ENCODE data around the gene PTGDS. TPM values are rescaled to one million over a fixed set of nuclear protein-coding genes. Genes with fewer than 3 reads are reported as not detected.

PTGDS gene
- total RNA-seq, 1 donor from 2014 or later: 10.2 TPM

GRCh38 chr9:136946228-136947027, 30.9 kb upstream of the PTGDS start:
- no peak for DNase-seq

DNA sequence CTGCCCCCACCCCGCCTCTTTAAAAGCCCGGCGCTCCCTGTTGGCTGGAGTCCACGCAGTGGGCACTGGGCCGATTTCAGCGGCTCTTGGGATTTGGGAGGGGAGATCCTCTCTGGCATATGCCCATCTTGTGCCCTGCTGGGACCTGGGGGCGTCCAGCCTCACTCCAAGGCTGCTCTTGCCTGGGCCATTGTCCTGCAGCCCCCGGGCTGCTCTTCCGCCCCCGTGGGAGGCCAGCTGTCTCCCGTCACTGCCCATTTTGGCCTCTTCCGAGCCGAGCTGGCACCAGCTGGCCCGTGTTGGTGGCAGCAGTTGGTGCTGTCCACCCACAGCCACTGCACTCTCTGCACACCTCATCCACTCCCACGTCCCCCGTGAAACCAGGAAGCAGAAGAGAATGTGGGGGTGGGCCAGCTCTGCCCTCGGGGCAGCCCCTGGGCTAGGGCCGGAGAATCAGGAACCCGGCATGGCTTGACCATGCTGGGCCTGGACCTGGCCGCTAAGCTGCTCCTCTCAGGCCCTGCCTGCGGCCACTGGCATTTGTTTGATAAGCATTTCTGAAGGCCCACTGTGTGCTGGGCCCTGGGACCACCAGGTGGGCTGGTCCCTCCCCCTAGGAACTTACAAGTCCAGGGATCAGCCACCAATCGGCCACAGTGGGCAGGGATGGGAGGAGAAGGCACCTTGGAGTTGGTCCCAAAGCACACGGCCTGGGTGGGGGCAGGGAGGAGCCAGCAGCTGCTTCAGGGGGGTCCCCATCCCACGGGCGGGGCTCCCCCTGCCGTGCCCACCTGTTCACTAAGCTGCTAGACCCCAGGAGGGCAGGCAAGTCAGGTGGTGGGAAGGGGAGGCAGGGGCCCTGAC, 30.0 kb upstream of the PTGDS start:
- peak; percentile 56 for DNase-seq

- DNase-seq: peak; percentile 59
Measured at GRCh38 chr9:136947955-136948510, 29.3 kb upstream of the PTGDS start.

GRCh38 chr9:136949239-136949816, 28.0 kb upstream of the PTGDS start:
- DNase-seq: no peak

GRCh38 chr9:136949817-136950655, 27.3 kb upstream of the PTGDS start:
- peak; percentile 94 for DNase-seq

GRCh38 chr9:136950656-136951276, 26.5 kb upstream of the PTGDS start:
- DNase-seq: no peak

DNA sequence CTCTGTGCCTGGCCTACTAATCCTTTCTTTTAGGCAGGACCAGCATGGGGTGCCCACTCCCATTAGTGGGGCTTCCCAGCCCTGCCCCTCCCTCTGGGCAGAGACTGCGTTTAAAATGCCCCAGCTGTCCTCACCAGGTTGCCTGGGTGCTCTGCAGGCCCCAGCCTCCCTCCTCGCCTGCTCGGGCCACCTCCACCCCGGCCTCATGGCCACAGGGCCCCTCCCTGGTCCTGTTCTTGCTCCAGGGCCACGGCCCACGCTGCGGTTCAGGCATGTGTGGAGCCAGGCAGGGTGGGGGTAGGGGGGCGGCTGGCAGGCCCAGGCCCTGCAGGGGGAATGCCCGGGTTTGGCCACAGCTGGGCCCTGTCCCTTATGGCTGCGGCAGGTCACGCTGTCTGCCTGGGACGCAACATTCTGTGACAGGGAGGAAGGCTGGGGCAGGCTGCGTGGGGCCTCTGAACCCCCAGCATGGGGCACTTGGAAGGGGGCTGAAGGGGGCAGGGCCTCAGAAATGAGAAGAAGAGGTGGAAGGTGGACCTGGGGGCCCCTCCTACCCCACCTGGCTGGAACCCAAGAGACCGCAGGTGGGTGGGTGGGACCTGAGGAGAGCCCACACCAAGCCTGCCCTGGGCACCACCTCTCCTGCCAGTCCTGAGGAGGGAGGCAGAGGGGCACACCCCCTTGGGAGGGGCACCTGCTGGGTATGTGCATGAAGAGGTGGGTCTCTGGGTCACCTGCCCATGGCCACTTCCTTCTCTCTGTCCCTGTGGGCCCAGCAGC, 25.6 kb upstream of the PTGDS start, which contains the start of gene LCN12:
Gene LCN12, plus strand, starts transcription at position 733 of the 780 bp plus-strand sequence. CDS start 55 bp downstream, outside the sequence.
- DNase-seq: no peak

- no peak for DNase-seq
Measured at GRCh38 chr9:136952321-136952850, 24.9 kb upstream of the PTGDS start.

- no peak for DNase-seq
Measured at GRCh38 chr9:136952876-136953770, 24.2 kb upstream of the PTGDS start.

- no peak for DNase-seq
Measured at GRCh38 chr9:136953771-136954269, 23.5 kb upstream of the PTGDS start.

DNA sequence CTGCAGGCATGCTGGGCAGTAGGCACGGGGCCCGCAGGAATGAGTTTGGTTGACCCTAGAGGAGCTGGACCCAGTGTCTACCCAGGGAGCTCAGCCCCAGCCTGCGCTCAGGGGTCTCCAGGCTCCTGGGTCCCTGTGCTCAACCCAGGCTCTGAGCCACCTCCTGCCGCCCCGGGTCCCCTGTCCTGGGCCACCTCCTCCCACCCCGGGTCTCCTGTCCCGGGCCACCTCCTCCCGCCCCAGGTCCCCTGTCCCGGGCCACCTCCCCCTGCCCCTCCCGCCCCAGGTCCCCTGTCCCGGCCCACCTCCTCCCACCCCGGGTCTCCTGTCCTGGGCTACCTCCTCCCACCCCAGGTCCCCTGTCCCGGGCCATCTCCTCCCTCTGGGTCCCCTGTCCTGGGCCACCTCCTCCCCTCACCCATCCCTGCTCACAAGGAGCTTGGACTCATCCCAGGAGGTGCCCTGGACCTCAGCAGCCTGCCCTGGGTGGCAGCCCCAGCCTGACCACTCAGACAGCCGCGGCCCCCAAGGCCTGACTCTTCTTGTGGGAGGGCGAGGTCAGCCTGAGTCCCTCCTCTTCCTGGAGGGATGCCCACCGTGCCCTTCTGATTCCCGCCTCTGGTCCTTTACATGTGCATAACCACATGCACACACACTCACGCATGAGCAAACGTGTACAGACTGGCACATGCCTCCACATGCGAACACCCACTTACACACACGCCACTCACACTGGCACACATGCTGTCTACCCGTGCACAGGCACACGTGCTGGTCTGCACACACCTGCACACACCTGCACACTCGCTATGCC, 22.8 kb upstream of the PTGDS start:
- DNase-seq: no peak

- no peak for DNase-seq
Measured at GRCh38 chr9:136955202-136955942, 21.9 kb upstream of the PTGDS start.

DNA sequence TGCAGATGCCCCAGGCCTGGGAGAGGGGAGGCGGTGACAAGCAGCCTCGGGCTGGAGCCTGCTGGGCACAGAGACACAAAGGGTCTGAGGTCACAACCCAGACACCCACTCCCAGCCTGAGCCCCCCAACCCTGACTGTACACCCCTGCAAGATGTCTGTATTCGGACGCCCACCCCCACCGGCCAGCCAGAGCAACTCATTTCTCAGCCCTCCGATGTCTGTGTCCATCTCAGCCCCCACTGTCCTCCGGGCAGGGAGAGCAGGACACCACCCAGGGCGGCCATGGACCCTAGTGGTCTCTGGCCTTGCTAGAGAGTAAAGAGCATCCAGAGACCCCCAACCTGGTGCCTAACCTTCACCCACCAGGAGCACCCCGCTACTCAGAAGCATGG, 21.4 kb upstream of the PTGDS start:
- DNase-seq: no peak

- no peak for DNase-seq
Measured at GRCh38 chr9:136956604-136957003, 20.7 kb upstream of the PTGDS start.

GRCh38 chr9:136957461-136957860, 19.8 kb upstream of the PTGDS start:
- no peak for DNase-seq

GRCh38 chr9:136957901-136958300, 19.4 kb upstream of the PTGDS start:
- no peak for DNase-seq

- no peak for DNase-seq
Measured at GRCh38 chr9:136958473-136958872, 18.8 kb upstream of the PTGDS start.

All from tongue (tissue), 2 donors.